COR-L47 (cell line): ENCODE measurements around the gene FIGNL1.

Experiments used
- DNase-seq: peaks from one replicate; lab custom pipeline; 2025; lab: John Stamatoyannopoulos, UW

FIGNL1 gene

GRCh38 chr7:50449881-50450589, at the start of gene FIGNL1:
TSS of gene FIGNL1 (minus strand) at chr7:50450350. CDS start at chr7:50447287, 3,063 bp downstream.
- DNase-seq, result peak; percentile 87

DNA sequence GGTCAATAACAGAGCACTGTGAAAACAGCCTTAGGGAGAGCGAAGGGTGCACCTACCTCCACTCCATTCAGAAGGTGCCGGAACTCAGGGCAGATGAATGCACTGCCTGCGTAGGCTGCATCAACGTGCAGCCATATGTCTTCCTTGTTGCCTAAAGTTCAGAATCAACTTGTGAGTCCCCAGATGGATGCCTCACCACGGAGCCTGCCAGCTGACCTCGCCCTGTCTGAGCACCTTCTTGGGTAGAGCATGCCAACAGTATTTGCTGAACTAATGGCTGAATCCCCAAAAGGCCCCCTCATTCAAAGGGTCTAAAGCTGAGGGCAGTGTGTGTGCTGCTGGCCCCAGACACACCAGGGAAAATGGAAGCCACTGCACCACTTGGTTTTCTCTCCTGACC, 48.9 kb upstream of the FIGNL1 start:
- no peak for DNase-seq

DNA sequence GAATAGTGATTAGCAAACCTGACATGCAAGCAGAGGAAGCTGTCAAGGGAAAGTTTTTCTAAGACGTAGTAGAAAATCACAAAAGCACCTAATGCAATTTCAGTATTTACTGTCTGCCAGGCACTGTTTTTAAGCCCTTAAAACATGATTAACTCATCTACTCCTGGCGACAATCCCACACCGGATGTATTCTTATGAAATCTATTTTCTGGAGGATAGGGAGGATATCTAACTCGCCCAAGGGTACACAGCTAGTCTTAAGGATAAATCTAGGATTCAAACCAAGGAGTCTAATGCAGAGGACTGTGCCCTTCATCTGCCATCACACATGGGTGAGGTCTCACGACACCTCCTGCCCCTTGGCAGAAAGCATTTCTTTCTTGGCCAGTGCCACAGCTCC, 47.8 kb upstream of the FIGNL1 start:
- DNase-seq, result no peak

DNA sequence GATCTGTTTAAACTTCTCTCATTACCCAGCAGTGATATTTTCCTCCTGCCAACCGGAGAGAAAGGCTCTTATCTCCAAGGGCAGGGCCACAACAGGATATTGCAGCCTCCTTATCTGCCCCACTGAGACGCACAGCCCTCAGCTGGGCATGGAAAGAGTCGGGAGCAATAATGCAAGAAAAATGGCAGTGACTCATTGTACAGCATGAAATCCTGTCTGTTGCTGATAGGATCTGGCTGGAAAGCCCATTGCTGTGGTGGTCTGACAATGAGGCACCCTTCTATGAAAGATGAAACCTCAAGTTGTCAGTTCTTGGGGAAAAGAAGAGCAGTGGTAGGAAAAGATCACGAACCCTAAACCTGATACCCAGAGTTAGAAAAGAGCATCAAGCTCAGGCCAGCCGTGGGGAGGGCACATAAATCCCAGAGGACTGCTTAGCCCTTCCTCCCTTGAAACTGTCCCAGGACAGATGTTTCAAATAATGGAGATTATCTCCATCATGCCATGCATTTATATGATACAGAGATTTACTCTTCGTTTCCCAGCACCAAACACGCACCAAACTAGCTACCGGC, 47.0 kb upstream of the FIGNL1 start:
- no peak for DNase-seq

DNA sequence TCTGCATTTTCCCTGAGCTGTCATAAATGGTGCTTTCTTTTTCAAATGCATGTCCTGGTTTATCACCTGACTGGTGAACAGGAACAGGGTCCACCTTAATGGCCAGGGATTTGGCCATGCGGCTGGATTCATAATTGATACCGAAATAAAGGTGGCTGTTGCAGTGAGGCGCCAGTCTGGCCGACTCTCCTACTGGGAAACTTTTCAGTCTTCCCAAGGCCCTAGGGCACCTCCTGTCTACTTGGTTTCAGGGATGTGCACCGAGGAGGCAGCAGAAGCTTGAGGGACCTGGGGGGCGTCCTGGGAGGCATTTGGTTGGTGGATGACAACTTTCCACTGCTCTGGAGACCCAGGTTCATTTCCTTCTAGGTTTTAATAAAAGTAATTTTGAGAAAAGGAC, 46.4 kb upstream of the FIGNL1 start:
- DNase-seq, result no peak

GRCh38 chr7:50495746-50496145, 45.6 kb upstream of the FIGNL1 start:
- DNase-seq, result no peak

DNA sequence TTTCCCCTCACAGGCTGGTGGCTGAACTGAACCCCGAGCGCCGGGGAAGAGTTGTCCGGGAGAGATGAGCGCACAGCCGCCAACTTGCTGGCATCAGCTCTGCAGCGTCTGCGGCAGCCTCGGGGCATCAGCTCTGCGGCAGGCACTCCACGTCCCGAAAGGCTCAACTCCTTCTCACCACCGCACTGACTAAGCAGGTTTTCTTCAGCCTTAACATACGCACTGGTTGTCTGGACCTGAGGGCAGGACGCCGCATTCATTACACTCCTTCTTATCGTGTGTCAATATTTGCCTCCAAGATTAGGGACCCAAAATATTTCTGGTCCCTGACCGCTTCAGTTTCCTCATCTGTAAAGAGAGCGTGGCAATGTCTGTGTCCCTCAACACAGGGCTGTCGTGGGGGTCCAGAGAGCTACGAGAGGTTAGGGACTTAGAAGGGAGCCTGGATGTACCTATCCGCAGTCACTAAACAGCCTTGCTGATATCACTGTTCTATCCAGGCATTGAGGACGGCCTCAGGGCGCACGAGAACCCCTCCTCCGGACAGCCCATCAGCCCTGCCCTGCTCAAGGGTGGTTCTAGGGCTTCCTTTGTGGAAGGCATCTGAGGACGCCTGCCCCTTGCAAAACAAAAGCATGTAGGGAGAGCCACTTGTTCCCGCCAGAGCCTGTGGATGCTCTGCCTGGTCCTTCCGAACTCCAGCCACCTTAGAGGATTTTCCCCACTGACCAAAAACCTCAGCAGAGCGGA, 42.8 kb upstream of the FIGNL1 start:
- DNase-seq, result no peak

DNA sequence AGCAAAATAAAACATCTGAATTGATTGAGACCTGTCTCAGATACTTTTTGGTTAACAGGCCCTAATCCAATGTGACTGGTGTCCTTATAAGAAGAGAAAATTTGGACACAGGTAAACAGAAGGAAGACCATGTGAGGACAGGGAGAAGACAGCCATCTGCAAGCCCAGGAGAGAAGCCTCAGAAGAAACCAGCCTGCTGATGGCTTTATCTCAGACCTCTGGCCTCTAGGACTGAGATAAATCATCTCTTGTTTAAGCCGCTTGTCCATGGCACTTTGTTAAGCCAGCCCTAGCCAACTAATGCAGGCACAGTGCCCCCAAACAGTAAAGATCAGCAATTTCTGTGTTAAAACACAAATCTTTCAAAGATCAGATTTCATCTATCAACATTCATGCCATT, 41.8 kb upstream of the FIGNL1 start:
- DNase-seq, result no peak

- DNase-seq, result no peak
These were observed 41.1 kb upstream of the FIGNL1 start for GRCh38 chr7:50491209-50491608.

- DNase-seq, result no peak
These were observed 38.2 kb upstream of the FIGNL1 start for GRCh38 chr7:50488379-50488778.

- no peak for DNase-seq
These were observed 36.4 kb upstream of the FIGNL1 start for GRCh38 chr7:50486512-50486911.

DNA sequence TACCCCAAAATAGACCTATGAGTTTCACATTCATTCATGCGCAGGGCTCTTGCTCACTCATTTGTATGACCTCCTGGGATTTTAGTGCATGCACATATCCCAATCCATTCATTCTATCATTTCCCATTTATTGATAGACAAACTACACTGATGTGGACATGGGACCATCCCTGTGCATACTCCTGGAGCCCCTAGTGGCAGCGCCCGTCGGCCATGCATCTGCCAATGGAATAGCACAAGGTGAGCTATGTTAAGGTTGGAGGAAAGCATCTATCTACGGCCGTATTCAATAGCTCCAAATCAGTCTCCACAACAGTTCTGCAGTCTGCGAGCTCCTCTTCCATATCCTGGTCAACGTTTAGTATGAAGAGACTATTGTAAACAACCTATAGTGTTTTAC, 31.7 kb upstream of the FIGNL1 start:
- DNase-seq, result no peak

GRCh38 chr7:50480797-50481196, 30.6 kb upstream of the FIGNL1 start:
- no peak for DNase-seq

DNA sequence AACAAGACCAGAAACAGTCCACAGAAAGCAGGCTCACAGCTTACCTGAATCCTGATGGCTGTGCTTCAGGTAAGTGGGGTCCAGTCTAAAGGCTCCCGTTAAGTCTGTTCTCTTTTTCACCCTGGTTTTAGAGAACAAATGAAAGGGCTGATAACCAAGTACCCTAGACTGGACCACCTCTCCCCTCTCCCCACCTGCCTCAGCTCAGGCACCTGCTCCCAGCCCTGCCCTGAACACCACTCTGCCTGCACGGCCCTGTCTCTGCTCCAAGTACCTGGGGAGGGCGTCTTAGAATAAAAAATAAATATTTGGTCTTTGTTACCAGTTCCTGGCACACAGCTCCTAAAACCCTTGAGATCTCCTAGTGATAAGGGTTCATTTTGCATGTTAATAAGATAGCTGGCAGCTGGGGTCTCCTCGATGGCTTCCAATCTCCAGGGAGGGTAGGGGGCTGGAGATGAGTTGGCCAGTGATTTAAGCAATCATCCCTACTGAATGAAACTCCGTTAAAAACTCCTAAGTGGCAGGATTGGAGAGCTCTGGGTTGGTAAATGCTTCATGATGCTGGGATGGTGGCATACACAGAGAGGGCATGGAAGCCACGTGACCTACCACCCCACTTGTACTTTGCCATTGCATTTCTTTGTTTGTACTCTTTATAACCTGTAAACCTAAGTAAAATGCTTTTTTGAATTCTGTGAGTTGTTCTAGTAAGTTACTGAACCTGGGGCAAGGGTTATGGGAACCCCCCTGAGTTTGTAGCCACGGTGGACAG, 29.8 kb upstream of the FIGNL1 start:
- no peak for DNase-seq

DNA sequence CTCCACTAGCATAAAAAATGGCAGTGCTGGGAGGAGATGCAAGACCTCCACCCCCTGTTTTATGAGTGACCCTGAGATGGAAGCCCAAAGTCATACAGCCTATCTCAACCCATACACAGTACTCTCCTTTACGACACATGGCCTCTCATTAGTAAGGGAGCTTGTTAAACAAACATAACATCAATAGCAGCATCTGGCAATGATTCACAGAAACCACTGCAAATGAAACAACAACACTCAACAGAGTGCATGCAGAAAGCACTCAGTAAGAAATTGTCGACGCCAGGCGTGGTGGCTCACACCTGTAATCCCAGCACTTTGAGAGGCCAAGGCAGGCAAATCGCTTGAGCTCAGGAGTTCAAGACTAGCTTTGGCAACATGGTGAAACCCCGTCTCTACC, 27.5 kb upstream of the FIGNL1 start:
- DNase-seq, result no peak

- no peak for DNase-seq
These were observed 26.9 kb upstream of the FIGNL1 start for GRCh38 chr7:50476953-50477625.

DNA sequence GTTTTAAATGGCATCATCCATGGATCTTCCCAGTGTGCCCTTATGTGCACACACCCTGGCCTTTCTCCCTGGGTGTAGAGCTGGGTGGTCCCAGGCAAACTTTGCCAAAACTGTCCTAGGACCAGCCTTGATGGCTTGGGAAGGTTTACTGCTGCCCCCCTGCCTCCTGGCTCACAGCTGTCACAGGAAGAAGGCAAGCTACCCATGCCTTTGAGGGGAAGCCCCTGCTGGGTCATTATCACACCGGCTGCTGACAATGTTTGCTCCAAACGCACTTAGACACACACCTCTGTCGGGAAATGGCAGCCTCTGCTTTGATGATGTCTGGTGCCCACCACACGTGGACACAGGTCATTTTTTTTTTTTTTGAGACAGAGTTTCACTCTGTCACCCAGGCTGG, 25.2 kb upstream of the FIGNL1 start:
- DNase-seq, result peak; percentile 57

DNA sequence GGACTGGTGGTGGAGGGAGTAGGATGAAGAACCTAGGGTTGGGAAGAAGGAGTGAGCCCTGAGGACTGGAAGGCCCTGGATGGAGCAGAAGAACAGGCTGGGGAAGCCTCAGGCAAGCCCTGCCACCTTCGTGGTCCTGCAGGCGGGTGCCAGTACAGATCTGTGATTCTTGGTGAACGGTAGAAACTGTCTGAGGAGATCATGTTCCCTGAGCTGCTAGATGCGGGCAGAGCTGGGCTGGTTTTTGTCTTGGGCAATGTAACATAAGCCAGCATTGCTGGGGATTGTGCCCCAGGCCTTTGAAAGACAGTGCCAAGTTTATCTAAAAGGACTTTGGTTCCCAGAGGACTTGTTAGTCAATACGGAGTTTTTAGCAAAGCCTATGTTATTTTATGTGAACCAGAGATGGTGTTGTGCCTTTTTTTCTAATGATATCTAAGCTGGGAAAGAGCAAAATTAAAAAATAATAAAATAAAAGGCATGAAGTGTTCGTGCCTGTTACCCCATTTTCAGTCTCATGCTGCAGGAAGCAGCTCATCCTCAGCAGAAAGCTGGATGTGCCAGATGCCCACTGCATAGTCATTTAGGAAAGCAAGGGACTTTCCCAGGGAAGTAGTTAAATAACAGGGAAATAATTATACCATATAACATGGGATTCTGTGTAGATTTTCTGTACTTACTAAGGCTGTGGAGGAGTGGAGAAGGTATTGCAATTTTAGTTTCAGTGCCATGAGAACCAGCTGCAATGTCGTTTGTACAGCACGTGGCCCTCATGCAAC, 24.4 kb upstream of the FIGNL1 start:
- DNase-seq, result no peak

GRCh38 chr7:50473531-50473930, 23.4 kb upstream of the FIGNL1 start:
- no peak for DNase-seq

GRCh38 chr7:50472427-50472826, 22.3 kb upstream of the FIGNL1 start:
- DNase-seq, result no peak

DNA sequence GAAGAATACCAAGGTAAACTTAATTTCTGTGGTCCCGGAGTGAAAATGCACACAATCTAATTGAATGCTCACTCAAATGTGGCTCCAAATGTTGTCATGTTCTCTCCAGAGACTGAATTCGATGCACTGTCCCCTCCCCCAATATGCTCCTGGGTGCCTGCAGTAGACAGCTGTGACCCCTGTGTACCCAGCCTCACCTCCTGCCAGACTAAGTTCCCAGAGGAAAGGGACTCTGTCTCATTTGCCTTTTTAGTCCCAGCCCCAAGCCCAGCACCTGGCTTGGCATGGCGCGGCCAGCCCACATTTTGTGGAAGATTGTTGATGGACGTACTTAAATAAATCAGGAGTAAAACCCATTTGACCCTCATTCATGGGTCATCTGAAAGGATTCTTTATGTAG, 21.8 kb upstream of the FIGNL1 start:
- DNase-seq, result no peak
